Ishikawa (cell line): Measurements from ENCODE around the gene PIGW.

Source experiments
- EGR1 ChIP-seq: IDR thresholded peaks from 2 replicates; pipeline ENCODE4 v1.6.1; 2012
- REST ChIP-seq: IDR thresholded peaks from 2 replicates; pipeline ENCODE4 v1.6.1; 2012; ENCODE audit warnings: low read depth, mild to moderate bottlenecking
- TEAD4 ChIP-seq: IDR thresholded peaks from 2 replicates; pipeline ENCODE4 v1.6.1; 2012

Gene PIGW

GRCh38 chr17:36583787-36584186 lies 49.0 kb downstream of the PIGW start:
- TF ChIP-seq TEAD4, result no peak

- TF ChIP-seq REST (no peak), EGR1 (no peak)
These were observed 51.4 kb downstream of the PIGW start for GRCh38 chr17:36586138-36586537.
